HG03442 (cell line): ENCODE measurements around the gene COPS9.

Experiments
- ATAC-seq: cut with Tn5 transposase; IDR thresholded peaks from one replicate; pipeline ENCODE4 v1.9.1; 2021; ENCODE audit warnings: mild to moderate bottlenecking, moderate library complexity; ENCODE audit not compliant: unreplicated experiment

The COPS9 gene

GRCh38 chr2:240136013-240136670, at the start of gene COPS9:
Gene COPS9 (minus strand): TSS chr2:240136305. CDS start chr2:240136284, 21 bp downstream.
- ATAC-seq: peak; percentile 82

- ATAC-seq: no peak
These were observed 48.6 kb upstream of the COPS9 start for GRCh38 chr2:240184656-240185055.

- no peak for ATAC-seq
These were observed 47.9 kb upstream of the COPS9 start for GRCh38 chr2:240183875-240184590.

GRCh38 chr2:240183006-240183874, 47.1 kb upstream of the COPS9 start:
- no peak for ATAC-seq

- ATAC-seq: no peak
These were observed 46.4 kb upstream of the COPS9 start for GRCh38 chr2:240182476-240182875.

- ATAC-seq: no peak
These were observed 45.9 kb upstream of the COPS9 start for GRCh38 chr2:240182001-240182400.

- no peak for ATAC-seq
These were observed 44.0 kb upstream of the COPS9 start for GRCh38 chr2:240179941-240180666.

- no peak for ATAC-seq
These were observed 43.2 kb upstream of the COPS9 start for GRCh38 chr2:240179186-240179815.

- no peak for ATAC-seq
These were observed 42.5 kb upstream of the COPS9 start for GRCh38 chr2:240178564-240178963.

- ATAC-seq: no peak
These were observed 38.4 kb upstream of the COPS9 start for GRCh38 chr2:240174496-240174895.

- no peak for ATAC-seq
These were observed 36.2 kb upstream of the COPS9 start for GRCh38 chr2:240172071-240172895.

- no peak for ATAC-seq
These were observed 34.8 kb upstream of the COPS9 start for GRCh38 chr2:240170883-240171282.

- ATAC-seq: no peak
These were observed 34.2 kb upstream of the COPS9 start for GRCh38 chr2:240170354-240170735.

- ATAC-seq: no peak
These were observed 33.6 kb upstream of the COPS9 start for GRCh38 chr2:240169486-240170353.

GRCh38 chr2:240168546-240169361, 32.6 kb upstream of the COPS9 start:
- no peak for ATAC-seq

GRCh38 chr2:240168041-240168440, 31.9 kb upstream of the COPS9 start:
- no peak for ATAC-seq

- no peak for ATAC-seq
These were observed 31.4 kb upstream of the COPS9 start for GRCh38 chr2:240167588-240167880.
